Activated T-helper 17 cell treated with anti-CD3 and anti-CD28 coated beads, Interleukin-2, amount 50 U/mL, for 72 hours (primary cell): ENCODE measurements around the gene GPR142. TPM values are rescaled to one million over a fixed set of nuclear protein-coding genes. Genes with fewer than 3 reads are reported as not detected.
"Not testable (repeated sequence)": the region's sequence is repeated elsewhere in the genome, so short reads cannot be mapped to it uniquely, and the experiment has no call there.

ENCODE experiments used
- ATAC-seq: fragments of 150-1000 bp; cut with Tn5 transposase; replicated peaks from 2 replicates; pipeline ENCODE4 v1.10.0; 2021; ENCODE audit warnings: mild to moderate bottlenecking, moderate library complexity
- H3K27ac Mint-ChIP-seq: one replicate; pipeline ENCODE4 v1.8.0; 2022; ENCODE audit warnings: mixed read lengths
- H3K27me3 Mint-ChIP-seq: one replicate; pipeline ENCODE4 v1.8.0; 2022; ENCODE audit warnings: mixed read lengths
- H3K36me3 Mint-ChIP-seq: one replicate; pipeline ENCODE4 v1.8.0; 2022; ENCODE audit warnings: low read depth, mild to moderate bottlenecking, mixed read lengths
- H3K4me1 Mint-ChIP-seq: one replicate; pipeline ENCODE4 v1.8.0; 2022; ENCODE audit warnings: mixed read lengths
- H3K4me3 Mint-ChIP-seq: one replicate; pipeline ENCODE4 v1.8.0; 2022; ENCODE audit warnings: mild to moderate bottlenecking, mixed read lengths
- H3K9me3 Mint-ChIP-seq: one replicate; pipeline ENCODE4 v1.8.0; 2022; ENCODE audit warnings: mixed read lengths
- total RNA-seq, 2 donors: library from RNA; stranded (reverse); gene quantifications; one replicate each; pipeline ENCODE4 v1.2.3, GENCODE V29; 2022

Gene GPR142
- total RNA-seq, 2 donors from 2014 or later, result not detected

DNA sequence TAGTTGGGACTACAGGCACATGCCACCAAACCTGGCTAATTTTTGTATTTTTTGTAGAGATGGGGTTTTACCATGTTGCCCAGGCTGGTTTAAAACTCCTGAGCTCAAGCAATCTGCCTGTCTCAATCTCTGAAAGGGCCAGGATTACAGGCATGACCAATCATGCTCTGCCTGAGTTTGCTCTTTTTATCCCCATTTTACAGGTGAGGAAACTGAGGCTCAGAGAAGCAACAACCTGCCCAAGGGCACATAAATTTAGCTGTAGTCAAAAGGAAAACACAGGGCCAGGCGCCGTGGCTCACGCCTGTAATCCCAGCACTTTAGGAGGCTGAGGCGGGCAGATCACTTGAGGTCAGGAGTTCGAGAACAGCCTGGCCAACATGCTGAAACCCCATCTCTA is 38.0 kb downstream of the GPR142 start:
- H3K36me3 Mint-ChIP-seq, H3K27ac Mint-ChIP-seq, H3K27me3 Mint-ChIP-seq, H3K4me3 Mint-ChIP-seq, ATAC-seq, H3K9me3 Mint-ChIP-seq, H3K4me1 Mint-ChIP-seq: not testable (repeated sequence)

GRCh38 chr17:74407384-74407783 is 40.1 kb downstream of the GPR142 start:
- Mint-ChIP-seq H3K4me1 (peaks cover 5% of the 10 kb centered on the region), H3K9me3 (no peaks in the 10 kb centered on the region), H3K27ac (no peak overlapping the region), H3K36me3 (no peaks in the 10 kb centered on the region), H3K27me3 (peaks cover 8% of the 10 kb centered on the region), H3K4me3 (no peak overlapping the region)
- ATAC-seq, result no peak

DNA sequence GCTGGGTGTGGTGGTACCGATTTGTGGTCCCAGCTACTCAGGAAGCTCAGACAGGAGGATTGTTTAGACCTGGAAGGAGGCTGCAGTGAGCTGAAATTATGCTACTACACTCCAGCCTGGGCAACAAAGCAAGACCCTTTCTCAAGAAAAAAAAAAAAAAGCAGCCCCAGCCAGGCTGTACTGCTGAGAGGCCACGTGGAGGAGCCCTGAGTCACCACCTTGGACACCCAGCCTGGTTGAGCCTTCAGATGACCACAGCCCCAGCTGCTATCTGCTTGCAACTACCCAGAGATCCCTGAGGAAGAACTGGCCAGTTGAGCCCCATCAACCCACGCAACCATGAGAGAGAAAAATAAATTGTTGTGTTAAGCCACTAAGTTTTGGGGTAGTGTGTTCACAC is 41.0 kb downstream of the GPR142 start:
- no peak overlapping the region for H3K27ac Mint-ChIP-seq
- no peak for ATAC-seq
- no peaks in the 10 kb centered on the region for H3K36me3 Mint-ChIP-seq
- H3K27me3 Mint-ChIP-seq, result peaks cover 8% of the 10 kb centered on the region
- H3K9me3 Mint-ChIP-seq, result no peaks in the 10 kb centered on the region
- H3K4me1 Mint-ChIP-seq, result peaks cover 5% of the 10 kb centered on the region
- no peak overlapping the region for H3K4me3 Mint-ChIP-seq

DNA sequence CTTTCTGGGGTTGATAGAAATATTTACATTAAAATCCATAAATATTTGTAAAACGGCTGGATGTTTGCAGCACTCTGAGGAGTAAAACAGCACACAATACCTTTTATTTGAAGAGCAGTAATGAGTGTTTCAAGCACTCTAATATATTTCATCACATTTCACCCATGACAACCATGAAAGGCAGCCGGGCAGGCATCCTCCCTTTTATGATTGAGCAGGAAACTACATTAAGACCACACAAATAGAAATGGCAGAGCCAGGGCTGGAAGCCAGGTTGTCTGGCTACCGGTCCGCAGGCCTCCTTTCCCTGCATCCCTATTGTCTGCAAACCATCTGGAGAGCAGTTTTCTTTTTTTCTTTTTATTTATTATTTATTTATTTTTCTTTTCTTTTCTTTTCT is 41.5 kb downstream of the GPR142 start:
- no peaks in the 10 kb centered on the region for H3K36me3 Mint-ChIP-seq
- peaks cover 5% of the 10 kb centered on the region for H3K4me1 Mint-ChIP-seq
- H3K27ac Mint-ChIP-seq, result no peak overlapping the region
- peaks cover 12% of the 10 kb centered on the region for H3K27me3 Mint-ChIP-seq
- no peak for ATAC-seq
- H3K4me3 Mint-ChIP-seq, result no peak overlapping the region
- H3K9me3 Mint-ChIP-seq, result no peaks in the 10 kb centered on the region

DNA sequence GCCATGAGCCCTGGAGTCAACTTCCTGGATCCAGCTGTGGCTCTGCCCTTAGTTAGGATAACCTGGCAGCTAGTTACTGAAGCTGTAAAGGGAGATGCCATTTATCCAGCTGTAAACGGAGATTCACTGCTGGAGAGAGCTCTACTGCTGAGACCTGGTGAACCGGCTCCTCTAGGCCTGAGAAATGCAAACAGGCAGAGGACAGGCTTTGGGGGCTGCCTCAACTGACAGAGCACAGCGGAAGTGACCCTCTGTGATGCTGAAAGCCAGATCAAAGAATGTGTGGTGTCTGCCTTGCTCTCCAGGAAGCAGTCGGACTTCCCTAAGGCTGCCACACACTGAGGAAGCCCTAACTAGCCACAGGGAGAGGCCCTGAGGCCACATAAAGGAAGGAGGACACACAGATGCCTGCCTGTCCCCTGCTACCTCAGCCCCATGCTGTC is 42.7 kb downstream of the GPR142 start:
- H3K4me3 Mint-ChIP-seq, result no peak overlapping the region
- H3K27ac Mint-ChIP-seq, result no peak overlapping the region
- no peaks in the 10 kb centered on the region for H3K36me3 Mint-ChIP-seq
- H3K9me3 Mint-ChIP-seq, result no peaks in the 10 kb centered on the region
- no peak for ATAC-seq
- H3K4me1 Mint-ChIP-seq, result peaks cover 5% of the 10 kb centered on the region
- peaks cover 14% of the 10 kb centered on the region for H3K27me3 Mint-ChIP-seq

DNA sequence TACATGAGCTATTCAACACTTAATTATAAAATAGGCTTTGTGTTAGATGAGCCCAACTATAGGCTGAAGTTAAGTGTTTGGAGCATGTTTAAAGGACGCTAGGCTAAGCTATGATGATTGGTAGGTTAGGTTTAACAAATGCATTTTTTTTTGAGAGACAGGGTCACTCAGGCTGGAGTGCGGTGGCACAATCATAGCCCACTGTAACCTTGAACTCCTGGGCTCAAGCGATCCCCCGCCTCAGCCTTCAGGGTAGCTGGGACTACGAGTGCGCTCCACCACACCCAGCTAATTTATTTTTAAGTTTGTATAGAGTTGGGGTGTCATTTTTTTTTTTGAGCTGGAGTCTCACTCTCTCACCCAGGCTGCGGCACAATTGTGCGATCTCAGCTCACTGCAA is 45.3 kb downstream of the GPR142 start:
- Mint-ChIP-seq H3K36me3 (no peaks in the 10 kb centered on the region), H3K27ac (no peak overlapping the region), H3K4me1 (peaks cover 5% of the 10 kb centered on the region)

DNA sequence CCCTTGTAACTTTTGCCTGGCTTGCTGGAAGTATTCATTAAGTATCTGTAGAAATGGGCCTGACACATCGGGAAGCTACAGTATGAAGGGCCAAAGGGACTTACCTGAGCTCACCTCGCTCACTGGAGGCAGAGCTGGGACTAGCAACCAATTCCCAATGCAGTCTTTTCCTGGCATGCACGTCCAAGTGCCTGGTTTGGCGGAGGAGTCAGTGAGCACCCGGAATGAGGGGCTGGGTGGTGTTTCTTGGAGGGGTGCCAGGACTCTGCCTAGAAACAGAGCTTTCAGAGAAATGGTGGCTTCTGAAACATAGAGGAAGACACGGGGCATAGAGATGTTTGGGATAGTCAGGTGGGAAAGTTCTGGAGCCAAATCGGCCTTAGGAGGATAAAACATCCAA is 46.2 kb downstream of the GPR142 start:
- H3K9me3 Mint-ChIP-seq, result no peaks in the 10 kb centered on the region
- no peak overlapping the region for H3K4me3 Mint-ChIP-seq
- H3K27me3 Mint-ChIP-seq, result peaks cover 18% of the 10 kb centered on the region
- H3K4me1 Mint-ChIP-seq, result peaks cover 5% of the 10 kb centered on the region
- H3K36me3 Mint-ChIP-seq, result no peaks in the 10 kb centered on the region
- no peak overlapping the region for H3K27ac Mint-ChIP-seq
- ATAC-seq, result no peak

More for the DNA sequence above, 45.3 kb downstream of the GPR142 start:
- Mint-ChIP-seq H3K9me3 (no peaks in the 10 kb centered on the region), H3K27me3 (peaks cover 17% of the 10 kb centered on the region), H3K4me3 (no peak overlapping the region)
- ATAC-seq, result no peak

GRCh38 chr17:74414510-74414909 is 47.2 kb downstream of the GPR142 start:
- Mint-ChIP-seq H3K4me1 (peaks cover 5% of the 10 kb centered on the region), H3K4me3 (no peak overlapping the region), H3K27me3 (peaks cover 18% of the 10 kb centered on the region), H3K9me3 (no peaks in the 10 kb centered on the region), H3K36me3 (no peaks in the 10 kb centered on the region), H3K27ac (no peak overlapping the region)
- ATAC-seq, result no peak

DNA sequence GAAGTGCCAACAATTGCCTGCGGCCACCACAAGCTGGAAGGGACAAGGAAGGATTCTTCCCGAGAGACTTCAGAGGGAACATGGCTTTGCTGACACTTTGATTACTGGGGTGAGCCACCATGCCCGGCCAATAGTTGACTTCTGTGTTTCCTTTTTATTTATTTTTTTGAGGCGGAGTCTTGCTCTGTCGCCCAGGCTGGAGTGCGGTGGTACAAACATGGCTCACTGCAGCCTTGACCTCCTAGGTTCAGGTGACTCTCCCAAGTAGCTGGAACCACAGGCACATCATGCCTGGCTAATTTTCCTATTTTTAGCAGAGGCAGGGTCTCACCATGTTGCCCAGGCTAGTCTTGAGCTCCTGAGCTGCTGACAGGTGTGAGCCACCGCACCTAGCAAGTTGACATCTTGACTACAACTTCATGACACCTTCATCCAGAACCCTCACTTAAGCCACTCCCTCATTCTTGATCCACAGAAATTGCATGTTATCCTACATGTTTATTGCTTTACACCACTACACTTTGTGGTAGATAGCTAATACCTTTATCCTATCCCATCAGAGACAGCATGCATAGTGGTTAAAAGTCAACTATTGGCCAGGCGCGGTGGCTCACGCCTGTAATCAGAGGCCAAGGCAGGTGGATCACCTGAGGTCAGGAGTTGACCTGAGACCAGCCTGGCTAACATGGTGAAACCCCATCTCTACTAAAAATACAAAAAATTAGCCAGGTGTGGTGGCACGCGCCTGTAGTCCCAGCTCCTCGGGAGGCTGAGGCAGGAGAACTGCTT is 48.5 kb downstream of the GPR142 start:
- no peak overlapping the region for H3K4me3 Mint-ChIP-seq
- ATAC-seq, result no peak
- peaks cover 14% of the 10 kb centered on the region for H3K27me3 Mint-ChIP-seq
- H3K36me3 Mint-ChIP-seq, result no peaks in the 10 kb centered on the region
- peaks cover under 1% of the 10 kb centered on the region for H3K4me1 Mint-ChIP-seq
- no peak overlapping the region for H3K27ac Mint-ChIP-seq
- no peaks in the 10 kb centered on the region for H3K9me3 Mint-ChIP-seq

GRCh38 chr17:74417178-74418045 is 50.1 kb downstream of the GPR142 start:
- no peaks in the 10 kb centered on the region for H3K36me3 Mint-ChIP-seq
- no peak overlapping the region for H3K4me3 Mint-ChIP-seq
- no peaks in the 10 kb centered on the region for H3K4me1 Mint-ChIP-seq
- peaks cover 17% of the 10 kb centered on the region for H3K27me3 Mint-ChIP-seq
- H3K27ac Mint-ChIP-seq, result no peak overlapping the region
- H3K9me3 Mint-ChIP-seq, result no peaks in the 10 kb centered on the region
- peak; percentile 99 for ATAC-seq

- Mint-ChIP-seq H3K27me3 (peaks cover 8% of the 10 kb centered on the region), H3K36me3 (no peaks in the 10 kb centered on the region), H3K9me3 (no peaks in the 10 kb centered on the region), H3K27ac (no peak overlapping the region), H3K4me3 (no peak overlapping the region), H3K4me1 (no peaks in the 10 kb centered on the region)
- ATAC-seq, result no peak
Measured at GRCh38 chr17:74419928-74420411, 52.7 kb downstream of the GPR142 start.

Other genes starting within 250 kb of the GPR142 start
- 1,000 to 10,000 TPM; 1,259 to 1,366 TPM for gene RPL38, start 163.8 kb upstream of the GPR142 start, total RNA-seq
- 10 to 100 TPM in 1 of 2 donors, 1 to 10 TPM in 1; 2.6 to 13.9 TPM for gene TTYH2, start 153.9 kb upstream of the GPR142 start, total RNA-seq
- 1 to 10 TPM in 1 of 2 donors, under 1 TPM in 1; 0.19 to 1.6 TPM for gene DNAI2, start 93.3 kb upstream of the GPR142 start, total RNA-seq
- gene KIF19, start 41.3 kb upstream of the GPR142 start, total RNA-seq, result under 1 TPM; 0.11 to 0.53 TPM
- gene BTBD17, start 5.6 kb upstream of the GPR142 start, total RNA-seq, result not detected
- gene GPRC5C, start 64.6 kb downstream of the GPR142 start, total RNA-seq, result 1 to 10 TPM in 1 of 2 donors, not detected in 1; 5.0 TPM
- gene CD300A, start 99.1 kb downstream of the GPR142 start, total RNA-seq, result 10 to 100 TPM in 1 of 2 donors, 1 to 10 TPM in 1; 3.0 to 29.1 TPM
- not detected for gene CD300LB, start 164.0 kb downstream of the GPR142 start, total RNA-seq
- under 1 TPM in 1 of 2 donors, not detected in 1; 0.28 TPM for gene CD300C, start 178.6 kb downstream of the GPR142 start, total RNA-seq
- gene CD300H, start 200.0 kb downstream of the GPR142 start, total RNA-seq, result not detected
- gene CD300LD, start 224.8 kb downstream of the GPR142 start, total RNA-seq, result not detected